GM19397 (cell line): ENCODE data around the gene CFAP92.
"Not testable (repeated sequence)": the region's sequence is repeated elsewhere in the genome, so short reads cannot be mapped to it uniquely, and the experiment has no call there.

Source experiments
- ATAC-seq: cut with Tn5 transposase; IDR thresholded peaks from one replicate; pipeline ENCODE4 v1.9.1; 2021; ENCODE audit warnings: mild to moderate bottlenecking, moderate library complexity; ENCODE audit not compliant: unreplicated experiment

CFAP92 gene

DNA sequence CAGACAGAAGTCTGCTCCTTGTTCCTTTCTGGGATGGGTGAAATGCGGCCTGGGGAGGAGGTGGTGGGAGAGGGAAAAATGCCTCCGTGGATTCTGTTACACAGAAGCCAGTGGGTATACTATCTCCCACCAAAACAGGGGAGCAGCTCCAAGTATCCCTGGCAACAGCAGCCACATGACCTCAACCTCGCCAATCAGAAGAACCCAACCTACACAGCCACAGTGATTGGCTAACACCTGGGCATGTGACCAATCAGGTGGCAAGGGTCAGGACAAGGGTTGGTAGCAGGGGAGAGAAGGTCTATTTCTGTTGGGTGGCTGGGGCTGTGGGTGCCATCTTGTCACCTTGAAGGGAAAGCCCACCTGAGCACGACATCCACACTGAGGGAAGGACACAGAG is 123.5 kb downstream of the CFAP92 start:
- ATAC-seq = no peak

DNA sequence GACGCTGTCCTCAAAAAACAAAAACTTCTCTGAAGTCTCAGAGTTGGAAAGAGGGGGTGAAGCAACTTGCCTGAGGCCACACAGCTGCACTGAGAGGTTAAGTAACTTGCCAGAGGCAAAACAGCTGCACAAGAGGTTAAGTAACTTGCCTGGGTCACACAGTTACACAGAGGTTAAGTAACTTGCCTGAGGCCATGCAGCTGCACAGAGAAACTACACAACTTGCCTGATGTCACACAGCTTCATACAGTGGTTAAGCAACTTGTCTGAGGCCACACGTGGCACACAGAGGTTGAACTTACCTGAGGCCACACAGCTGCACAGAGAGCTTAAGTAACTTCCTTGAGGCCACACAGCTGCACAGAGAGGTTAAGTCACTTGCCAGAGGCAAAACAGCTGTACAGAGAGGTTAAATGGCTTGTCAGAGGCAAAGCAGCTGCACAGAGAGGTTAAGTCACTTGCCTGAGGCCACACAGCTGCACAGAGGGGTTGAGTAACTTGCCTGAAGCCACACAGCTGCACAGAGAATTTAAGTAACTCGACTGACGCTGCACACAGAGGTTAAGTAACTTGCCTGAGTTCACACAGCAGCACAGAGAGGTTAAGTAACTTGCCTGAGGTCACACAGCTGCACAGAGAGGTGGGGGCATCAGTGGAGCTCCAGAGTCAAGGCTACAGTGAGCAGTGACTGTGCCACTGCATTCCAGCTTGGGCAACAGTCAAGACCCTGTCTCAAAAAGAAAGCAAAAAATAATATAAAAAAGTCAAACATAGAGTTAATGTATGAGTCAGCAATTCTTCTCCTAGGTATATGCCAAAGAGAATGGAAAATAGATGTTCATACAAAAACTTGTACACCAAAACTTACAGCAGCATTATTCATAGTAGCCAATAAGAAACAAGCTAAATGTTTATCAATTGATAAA is 126.4 kb downstream of the CFAP92 start:
- ATAC-seq = no peak

GRCh38 chr3:128864849-128865804 is 128.7 kb downstream of the CFAP92 start:
- ATAC-seq = not testable (repeated sequence)

DNA sequence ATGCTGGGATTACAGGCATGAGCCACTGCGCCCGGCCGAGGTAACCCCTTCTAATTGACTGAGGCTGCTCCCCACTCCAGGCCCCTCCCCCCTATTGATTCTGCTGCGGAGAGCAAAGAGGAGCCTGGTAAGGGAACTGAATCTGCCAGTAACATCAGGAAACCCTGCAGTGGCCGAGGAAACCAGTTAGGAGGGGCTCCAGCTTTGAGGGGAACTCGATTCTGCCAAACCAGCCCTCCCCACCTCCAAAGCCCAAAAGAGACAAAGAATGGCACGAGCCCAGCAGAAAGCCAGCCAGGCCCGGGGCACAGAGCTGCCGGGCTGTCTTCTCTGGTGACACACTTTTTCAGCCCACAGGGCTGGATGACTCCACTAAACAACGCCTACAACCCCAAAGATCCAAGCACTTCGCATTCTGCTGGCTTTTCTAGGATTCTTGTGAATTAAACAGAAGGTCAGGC is 129.5 kb downstream of the CFAP92 start:
- ATAC-seq = no peak

- ATAC-seq = no peak
Measured at GRCh38 chr3:128863560-128863959, 130.3 kb downstream of the CFAP92 start.

GRCh38 chr3:128861491-128861890 is 132.4 kb downstream of the CFAP92 start:
- no peak for ATAC-seq
